ENCODE measurements around the gene ASPG.

The ASPG gene

DNA sequence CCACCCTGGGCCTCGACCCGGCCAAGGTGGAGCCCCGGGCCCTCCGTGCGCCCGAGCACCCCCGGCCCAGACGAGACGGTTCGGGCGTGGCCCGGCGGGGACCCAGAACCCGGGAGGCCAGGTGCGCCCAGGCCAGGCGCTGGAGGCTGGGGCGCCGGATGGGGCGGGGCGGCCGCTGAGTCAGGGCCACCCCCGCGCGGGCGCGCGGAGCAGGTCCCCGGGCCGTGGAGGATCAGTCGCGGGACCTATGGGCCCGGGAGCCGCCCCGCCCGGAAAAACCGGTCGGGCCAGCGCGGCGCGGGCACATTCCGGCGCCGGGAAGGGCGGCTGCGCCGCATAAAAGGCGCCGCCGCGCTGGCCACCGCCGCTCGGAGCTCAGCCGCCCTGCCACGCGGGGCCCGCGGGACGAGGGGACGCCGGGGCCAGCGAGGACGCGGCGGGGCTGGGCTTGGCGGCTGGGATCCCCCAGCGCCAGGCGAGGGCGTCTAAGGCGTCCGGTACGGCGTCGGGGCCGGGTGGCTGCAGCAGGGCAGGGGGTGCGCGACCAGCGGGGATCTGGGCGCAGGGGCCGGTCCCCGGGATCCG is 31.3 kb downstream of the ASPG start:
- DNase-seq (ENCODE audit: low read depth) = no peak
- H3K4me3 ChIP-seq (ENCODE audit: low read length) = no peak overlapping the region
- TF ChIP-seq, protein P1, sequence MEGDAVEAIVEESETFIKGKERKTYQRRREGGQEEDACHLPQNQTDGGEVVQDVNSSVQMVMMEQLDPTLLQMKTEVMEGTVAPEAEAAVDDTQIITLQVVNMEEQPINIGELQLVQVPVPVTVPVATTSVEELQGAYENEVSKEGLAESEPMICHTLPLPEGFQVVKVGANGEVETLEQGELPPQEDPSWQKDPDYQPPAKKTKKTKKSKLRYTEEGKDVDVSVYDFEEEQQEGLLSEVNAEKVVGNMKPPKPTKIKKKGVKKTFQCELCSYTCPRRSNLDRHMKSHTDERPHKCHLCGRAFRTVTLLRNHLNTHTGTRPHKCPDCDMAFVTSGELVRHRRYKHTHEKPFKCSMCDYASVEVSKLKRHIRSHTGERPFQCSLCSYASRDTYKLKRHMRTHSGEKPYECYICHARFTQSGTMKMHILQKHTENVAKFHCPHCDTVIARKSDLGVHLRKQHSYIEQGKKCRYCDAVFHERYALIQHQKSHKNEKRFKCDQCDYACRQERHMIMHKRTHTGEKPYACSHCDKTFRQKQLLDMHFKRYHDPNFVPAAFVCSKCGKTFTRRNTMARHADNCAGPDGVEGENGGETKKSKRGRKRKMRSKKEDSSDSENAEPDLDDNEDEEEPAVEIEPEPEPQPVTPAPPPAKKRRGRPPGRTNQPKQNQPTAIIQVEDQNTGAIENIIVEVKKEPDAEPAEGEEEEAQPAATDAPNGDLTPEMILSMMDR (conservative IDR thresholded peaks at IDR 0.05; ENCODE audit: low read length) = no peak

DNA sequence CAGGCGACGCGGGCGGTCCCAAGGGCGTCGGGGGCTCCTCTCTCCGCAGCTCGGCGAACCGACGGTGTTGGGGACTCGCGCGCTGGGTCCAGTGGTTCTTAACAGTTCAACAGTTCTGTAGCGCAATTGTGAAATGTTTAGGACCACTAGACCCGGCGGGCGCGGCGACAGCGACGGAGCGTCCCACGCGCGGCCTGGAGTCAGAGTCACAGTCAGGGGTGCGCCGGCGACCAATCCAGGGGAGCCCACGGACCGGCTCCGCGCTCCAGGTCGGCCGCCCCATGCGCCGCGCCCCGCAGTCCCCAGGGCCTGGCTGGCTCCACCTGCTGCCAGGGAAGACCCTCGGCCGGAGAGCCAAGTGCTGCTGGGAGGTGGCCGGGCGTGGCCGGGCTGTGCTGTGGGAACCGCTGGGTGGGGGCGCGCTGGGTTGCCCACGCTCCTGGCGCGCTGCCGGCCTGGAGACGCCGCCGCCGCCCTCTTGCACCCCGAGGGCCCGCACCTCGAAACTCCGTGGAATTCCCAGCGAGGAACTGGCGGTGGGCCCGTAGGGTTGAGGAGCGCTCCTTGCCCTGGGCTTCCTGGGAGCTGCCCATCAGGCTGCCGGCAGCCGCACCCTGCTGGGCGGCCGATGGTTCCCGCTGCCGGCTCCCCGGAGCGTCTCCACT is 32.0 kb downstream of the ASPG start:
- no peak for DNase-seq (ENCODE audit: low read depth)
- no peak overlapping the region for H3K4me3 ChIP-seq (ENCODE audit: low read length)
- TF ChIP-seq, protein P1 (conservative IDR thresholded peaks at IDR 0.05; ENCODE audit: low read length) = no peak

DNA sequence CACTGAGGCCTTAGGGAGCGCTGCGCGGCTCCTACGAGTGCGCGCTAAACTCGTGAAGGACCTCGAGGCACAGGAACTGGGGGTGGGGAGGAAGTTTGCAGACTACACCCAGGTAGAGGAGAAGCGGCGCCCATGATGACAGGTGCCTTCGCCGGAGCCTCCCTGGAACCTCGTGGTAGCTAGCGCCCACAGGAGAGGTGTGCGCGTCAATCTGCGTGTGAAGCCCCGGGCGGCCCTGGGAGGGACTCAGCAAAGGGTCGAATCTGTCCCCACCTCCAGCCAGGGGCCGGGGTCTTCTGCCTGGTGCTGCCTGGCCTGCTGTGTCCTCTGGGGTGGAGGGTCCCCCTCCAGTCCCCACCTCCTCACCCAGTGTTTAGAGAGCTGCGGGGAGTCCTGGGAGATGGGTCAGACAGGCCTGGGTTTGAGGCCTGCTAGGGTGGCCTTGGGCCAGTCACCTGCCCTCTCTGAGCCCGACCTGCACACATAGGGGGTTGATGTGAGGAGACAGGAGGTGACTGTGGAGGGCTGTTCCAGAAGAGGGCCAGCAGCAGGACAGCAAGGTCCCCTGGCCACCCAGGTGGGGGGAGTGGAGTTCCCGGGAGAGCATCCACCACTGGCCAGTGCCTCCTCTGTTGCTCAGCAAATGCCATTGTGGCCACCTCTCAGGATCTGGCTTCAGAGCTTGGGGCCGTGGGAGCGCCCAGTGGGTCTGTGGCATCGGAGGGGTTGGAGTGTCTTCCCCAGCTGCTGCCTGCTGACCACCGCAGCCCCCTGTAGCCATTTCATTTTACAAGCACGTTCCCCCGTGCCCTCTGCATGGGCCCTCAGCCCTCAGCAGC is 32.7 kb downstream of the ASPG start:
- no peak for DNase-seq (ENCODE audit: low read depth)
- H3K4me3 ChIP-seq (ENCODE audit: low read length) = no peak overlapping the region
- TF ChIP-seq, protein P1 (conservative IDR thresholded peaks at IDR 0.05; ENCODE audit: low read length) = no peak

DNA sequence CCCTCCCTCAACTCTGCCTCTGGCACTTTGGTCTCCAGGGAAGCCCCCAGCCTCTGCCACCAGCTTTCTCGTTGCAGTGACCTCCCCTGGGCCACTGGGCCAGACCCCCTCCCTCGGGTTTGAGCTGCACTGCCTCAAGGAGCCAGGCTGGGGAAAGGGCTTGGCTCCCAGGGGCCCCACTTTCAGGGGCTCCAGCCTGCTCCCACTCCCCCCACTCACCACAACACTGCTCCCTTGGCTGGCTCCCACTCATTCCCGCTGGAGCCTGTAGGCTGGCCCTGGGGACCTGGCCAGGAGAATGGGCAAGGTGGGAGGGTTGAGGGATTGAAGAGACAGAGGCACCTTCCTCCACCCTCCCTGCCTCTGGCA is 33.6 kb downstream of the ASPG start:
- DNase-seq (ENCODE audit: low read depth) = no peak
- TF ChIP-seq, protein P1 (conservative IDR thresholded peaks at IDR 0.05; ENCODE audit: low read length) = no peak
- H3K4me3 ChIP-seq (ENCODE audit: low read length) = no peak overlapping the region

DNA sequence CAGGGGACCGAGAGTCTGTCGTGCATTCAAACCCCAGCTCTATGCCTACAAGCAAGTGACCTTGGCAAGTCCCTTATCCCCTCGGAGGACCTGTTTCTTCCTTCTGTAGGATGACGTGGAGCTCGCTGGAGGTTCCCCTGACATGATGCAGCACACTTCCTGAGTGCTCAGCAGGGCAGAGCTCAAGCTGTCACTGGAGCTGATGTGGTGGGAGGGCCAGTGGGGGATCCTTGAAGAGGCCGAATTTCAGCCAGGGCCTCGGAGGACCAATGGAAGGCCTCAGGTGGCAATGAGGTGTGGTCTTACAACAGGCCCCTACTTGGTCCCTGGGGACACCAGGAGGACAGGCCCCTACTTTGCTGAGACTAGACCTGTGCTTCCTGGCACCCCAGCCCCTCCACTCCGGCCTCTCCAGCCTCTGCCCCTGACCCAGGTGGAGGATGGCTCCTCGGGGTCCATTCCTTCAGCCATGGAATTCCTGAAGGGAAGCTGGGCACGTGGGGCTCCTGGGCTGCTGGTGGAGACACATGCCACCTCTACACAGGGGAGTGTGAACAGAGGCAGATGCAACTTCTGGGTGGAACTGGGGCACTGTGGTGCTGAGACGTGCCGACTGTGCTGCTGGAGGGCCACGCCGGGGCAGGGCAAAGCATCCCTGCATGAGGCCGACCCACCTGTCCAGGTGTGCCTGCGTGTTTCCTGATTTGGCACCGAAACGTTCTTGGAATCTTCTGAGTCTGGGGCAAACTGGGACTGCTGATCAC is 34.2 kb downstream of the ASPG start:
- no peak for DNase-seq (ENCODE audit: low read depth)
- TF ChIP-seq, protein P1 (conservative IDR thresholded peaks at IDR 0.05; ENCODE audit: low read length) = no peak
- no peak overlapping the region for H3K4me3 ChIP-seq (ENCODE audit: low read length)

DNA sequence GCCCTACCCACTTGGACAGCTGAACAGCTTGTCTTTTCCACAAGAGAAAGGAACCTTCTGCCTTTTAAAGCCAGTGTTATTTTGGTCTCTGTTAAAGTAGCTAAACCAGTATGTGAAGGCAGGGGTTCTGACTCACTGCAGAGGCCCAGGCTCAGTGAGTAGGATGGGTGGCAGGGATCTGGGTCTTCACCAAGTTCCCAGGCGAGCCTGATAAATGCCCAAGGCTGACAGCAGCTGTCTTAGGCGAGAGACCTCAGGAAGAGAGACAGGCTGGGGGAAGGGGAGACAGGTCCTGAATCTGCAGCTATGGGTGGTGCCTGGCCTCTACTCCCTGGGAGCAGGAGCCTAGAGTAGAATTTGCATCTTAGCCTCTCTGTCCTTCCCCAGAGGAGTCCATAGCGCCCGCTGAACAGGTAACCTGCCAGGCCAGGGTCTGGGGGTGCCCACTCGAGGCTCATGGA is 34.8 kb downstream of the ASPG start:
- TF ChIP-seq, protein P1 (conservative IDR thresholded peaks at IDR 0.05; ENCODE audit: low read length) = no peak
- no peak for DNase-seq (ENCODE audit: low read depth)
- no peak overlapping the region for H3K4me3 ChIP-seq (ENCODE audit: low read length)

Measured in AG10803 (cell line).